SK-N-MC (cell line): Measurements from ENCODE around the gene PTPRN2.

ENCODE experiments used
- EZH2 ChIP-seq: fragments of 200-600 bp; sonication (generic); IDR thresholded peaks from one replicate; pipeline ENCODE4 v1.6.1; 2017; ENCODE audit warnings: antibody characterized with exemption
- FOXP2 ChIP-seq: optimal IDR thresholded peaks from 2 replicates; pipeline ENCODE3; 2011; ENCODE audit warnings: mild to moderate bottlenecking, moderate library complexity; ENCODE audit not compliant: insufficient read depth; ENCODE audit errors: extremely low read length, control extremely low read depth
- POLR2AphosphoS5 ChIP-seq: IDR thresholded peaks from 2 replicates; pipeline ENCODE4 v1.6.1; 2012; ENCODE audit warnings: mild to moderate bottlenecking, low read depth, low read length, borderline replicate concordance

DNA sequence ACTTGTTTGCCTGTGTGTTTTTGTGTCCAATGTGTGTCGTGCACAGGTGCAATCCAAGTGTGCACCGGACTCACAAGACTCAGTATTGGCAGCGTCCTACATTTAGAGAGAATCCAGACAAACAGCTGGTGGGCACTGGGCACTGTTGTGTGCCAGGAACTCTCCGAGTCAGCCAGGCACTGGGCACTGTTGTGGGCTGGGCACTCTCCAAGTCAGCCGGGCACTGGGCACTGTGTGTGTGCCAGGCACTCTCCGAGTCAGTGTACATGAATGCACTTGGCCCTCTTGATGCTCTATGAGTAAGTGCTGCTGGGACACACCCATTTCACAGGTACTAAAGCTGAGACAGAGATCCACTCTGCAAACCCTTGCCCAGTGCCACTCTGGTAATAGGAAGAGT is 303.5 kb downstream of the PTPRN2 start:
- TF ChIP-seq EZH2 (no peak), POLR2AphosphoS5 (no peak), FOXP2 (no peak)
